ENCODE data around the gene ROR1.

DNA sequence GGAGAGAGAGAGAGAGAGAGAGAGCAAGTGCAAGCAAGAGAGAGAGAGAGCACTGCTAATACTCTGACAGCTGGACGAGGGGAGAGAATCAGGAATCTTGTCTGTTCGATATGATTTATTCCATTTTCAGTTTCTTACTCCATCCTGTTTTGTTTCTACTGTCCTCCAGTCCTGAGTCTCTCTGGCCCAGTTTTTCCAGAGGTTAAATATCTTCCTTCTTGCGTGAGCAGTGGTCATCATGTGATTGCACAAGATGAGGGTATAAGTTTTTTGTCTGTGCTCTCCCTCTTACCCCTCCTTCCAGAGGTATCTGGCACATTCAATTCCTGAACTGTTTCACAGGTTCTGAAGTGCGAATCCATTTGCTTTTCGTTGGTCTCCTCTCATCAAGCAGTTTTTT lies 446.4 kb downstream of the ROR1 start:
- TF ChIP-seq CTCF (conservative IDR thresholded peaks at IDR 0.05 in 1 of 2, IDR thresholded peaks at IDR 0.05 in 1 of 2; ENCODE audit: low read depth in 1 of 2, low read length in 2 of 2) (no peak), EZH2 (IDR thresholded peaks at IDR 0.05; ENCODE audit: low read length, missing control alignments) (no peak)
